SW 1271 (cell line): ENCODE measurements around the gene FOXI1.
"Not testable (repeated sequence)": the region's sequence is repeated elsewhere in the genome, so short reads cannot be mapped to it uniquely, and the experiment has no call there.

Experiments
- DNase-seq, 2 experiments: peaks; one replicate each; lab custom pipeline; 2025; lab: John Stamatoyannopoulos, UW

The FOXI1 gene

DNA sequence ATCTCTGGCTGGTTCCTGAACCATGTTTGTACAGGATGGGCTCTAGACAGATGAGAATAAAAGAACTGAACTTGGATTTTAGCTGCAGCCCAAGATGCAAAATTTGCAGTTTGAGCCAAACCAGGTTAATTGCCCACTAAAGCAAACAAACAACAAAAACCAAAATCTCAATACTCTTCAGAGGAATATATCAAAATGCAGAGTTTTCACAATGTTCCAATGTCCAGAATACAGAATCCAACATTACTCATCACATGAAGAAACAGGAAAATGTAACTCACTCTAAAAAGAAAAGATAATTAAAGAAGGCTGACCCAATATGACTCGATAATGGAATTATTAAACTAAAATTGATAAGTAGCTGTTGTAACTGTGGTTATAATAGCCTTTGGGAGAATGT is 20.4 kb downstream of the FOXI1 start:
- no peak for DNase-seq

- DNase-seq: no peak
Measured at GRCh38 chr5:170126626-170127025, 20.9 kb downstream of the FOXI1 start.

- DNase-seq: no peak
Measured at GRCh38 chr5:170131235-170131634, 25.5 kb downstream of the FOXI1 start.

GRCh38 chr5:170132269-170132975 is 26.7 kb downstream of the FOXI1 start:
- peak in 1 of 2 experiments; percentile 71 for DNase-seq

DNA sequence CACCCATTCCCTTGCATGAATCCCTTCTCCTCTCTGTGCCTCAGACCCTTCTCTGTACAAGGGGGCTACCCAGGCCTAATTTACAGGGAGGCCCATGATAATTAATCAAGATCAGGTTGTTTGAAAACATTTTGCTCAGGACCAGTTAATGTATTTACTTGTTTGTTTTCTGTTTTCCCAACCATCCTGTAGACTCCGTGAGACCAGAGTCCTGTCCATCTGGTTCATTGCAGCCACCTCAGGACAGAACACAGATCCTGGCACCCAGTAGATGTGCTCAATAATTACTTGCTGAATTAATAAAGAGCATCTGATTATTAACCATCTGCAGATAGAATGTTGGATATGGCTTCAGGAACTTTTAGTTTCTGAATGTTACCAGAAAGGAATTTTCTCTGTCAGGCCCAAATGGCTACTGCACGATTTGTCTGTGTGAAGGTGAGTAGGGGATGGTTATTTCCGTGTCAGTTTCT is 27.3 kb downstream of the FOXI1 start:
- DNase-seq: no peak

- DNase-seq: no peak
Measured at GRCh38 chr5:170135796-170136490, 30.2 kb downstream of the FOXI1 start.

GRCh38 chr5:170136506-170136905 is 30.8 kb downstream of the FOXI1 start:
- DNase-seq: no peak

DNA sequence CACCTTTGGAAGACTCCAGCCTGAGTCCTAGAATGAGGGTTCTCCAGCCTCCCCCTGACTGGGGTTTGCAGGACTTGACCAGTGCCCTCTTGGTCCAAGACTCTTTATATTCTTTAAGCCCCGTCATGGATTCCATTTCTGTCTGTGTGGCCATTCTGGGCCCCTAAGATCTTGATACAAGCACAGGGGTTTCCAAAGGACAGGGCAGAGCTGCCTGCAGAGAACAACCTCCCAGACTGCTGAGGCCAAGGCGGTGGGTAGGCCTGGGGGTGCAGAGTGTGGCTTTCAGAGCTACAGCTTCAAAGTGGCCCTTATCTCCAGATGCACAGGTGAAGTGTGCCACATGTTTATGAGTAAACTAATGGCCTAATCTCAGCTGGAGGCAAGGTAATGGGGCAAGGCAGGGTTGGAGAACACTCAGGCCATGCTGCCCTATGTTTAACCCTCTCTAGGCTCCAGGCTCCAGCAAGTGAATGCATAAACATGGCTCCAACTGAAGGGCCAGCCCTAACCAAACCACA is 32.1 kb downstream of the FOXI1 start:
- DNase-seq: no peak

GRCh38 chr5:170138273-170138672 is 32.6 kb downstream of the FOXI1 start:
- DNase-seq: no peak

GRCh38 chr5:170139786-170140335 is 34.2 kb downstream of the FOXI1 start:
- DNase-seq: no peak

DNA sequence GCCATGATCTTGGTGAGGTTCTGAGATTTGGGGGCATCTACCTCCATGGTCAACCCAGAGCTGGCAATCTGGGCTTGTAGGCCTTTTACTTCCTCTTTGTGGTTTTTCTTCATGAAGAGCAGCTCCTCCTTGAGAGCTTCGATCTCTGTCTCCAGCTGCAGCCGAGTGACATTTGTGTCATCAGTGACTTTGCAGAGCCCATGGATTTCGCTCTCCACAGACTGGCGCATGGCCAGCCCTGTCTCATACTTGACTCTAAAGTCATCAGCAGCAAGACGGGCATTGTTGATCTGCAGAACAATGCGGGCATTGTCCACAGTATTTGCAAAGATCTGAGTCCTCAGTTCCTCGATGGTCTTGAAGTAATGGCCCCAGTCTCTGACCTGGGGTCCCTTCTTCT is 35.5 kb downstream of the FOXI1 start:
- not testable (repeated sequence) for DNase-seq

DNA sequence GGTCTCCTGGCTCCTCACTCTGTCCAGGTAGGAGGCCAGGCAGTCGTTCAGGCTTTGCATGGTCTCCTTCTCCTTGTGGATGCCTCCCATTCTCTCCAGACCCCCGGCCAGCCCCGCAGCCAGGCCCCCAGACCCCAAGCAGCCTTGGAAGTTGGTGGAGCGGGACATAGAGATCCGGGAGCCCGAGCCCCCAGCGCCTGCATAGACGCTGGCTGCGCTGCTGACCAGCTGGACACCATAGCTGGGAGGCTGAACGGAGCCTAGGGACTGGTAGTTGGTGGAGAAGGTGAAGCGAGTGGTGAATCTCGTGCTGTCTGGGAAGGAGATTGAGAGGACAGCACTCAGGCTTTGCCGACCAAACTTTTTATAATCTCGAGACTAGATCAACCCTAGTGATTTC is 35.9 kb downstream of the FOXI1 start:
- no peak for DNase-seq

DNA sequence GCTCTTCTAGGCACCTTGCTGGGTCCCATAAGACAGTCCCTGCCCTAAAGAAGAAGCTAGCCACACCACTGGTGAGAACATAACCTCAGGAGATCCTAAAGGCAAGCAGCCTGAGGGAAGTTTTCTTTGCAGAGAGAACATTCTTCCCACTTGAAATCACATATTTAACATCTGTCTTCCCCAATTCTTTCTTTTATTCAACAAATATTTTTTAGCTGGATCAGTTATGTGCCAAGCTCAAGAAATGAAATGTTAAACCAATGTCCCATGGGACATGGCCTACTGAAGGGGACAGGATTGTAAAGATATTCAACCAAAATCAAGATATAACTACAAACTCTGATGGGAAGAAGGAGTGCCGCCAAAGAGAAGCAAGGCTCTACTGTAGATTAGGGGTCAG is 36.5 kb downstream of the FOXI1 start:
- no peak for DNase-seq

GRCh38 chr5:170143091-170143490 is 37.4 kb downstream of the FOXI1 start:
- no peak for DNase-seq

- DNase-seq: no peak
Measured at GRCh38 chr5:170143710-170144109, 38.0 kb downstream of the FOXI1 start.

DNA sequence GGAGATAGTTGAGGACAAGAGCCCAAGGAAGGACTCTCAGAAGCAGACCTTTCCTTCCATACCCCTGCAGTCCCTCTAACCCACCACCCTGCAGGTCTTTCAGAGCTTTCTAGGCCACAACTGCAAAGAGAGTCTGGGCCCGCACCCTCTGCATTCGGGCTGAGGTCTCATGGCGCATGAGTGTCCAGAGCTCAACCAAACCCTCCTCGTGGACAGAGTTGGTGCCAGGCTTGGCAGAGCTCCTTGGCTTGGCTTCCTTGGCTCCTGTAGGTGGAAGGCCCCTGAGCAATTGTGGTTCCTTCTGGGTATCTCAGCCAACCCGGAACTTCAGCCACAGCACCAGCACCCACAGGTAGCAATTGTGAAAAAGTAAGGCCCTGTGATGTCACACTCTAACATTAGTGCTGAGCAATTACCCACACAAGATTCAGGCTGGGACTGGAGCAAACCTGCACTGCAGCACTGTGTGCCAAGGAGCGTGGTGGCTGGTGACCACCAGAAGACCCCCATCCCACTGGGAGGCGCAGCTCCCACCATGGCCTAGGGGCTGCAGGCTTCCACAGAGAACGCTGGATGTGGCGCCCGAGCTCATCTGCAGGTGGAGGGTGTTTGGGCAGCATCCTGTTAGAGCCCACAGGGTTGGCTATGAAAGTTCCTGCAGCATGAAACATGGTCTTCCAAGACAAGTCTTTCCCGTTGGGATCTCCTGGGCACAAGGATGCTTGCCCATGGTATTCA is 38.8 kb downstream of the FOXI1 start:
- DNase-seq: no peak

GRCh38 chr5:170145462-170145861 is 39.8 kb downstream of the FOXI1 start:
- DNase-seq: no peak

- DNase-seq: no peak
Measured at GRCh38 chr5:170147051-170147752, 41.5 kb downstream of the FOXI1 start.

GRCh38 chr5:170147753-170148264 is 42.1 kb downstream of the FOXI1 start:
- DNase-seq: no peak

DNA sequence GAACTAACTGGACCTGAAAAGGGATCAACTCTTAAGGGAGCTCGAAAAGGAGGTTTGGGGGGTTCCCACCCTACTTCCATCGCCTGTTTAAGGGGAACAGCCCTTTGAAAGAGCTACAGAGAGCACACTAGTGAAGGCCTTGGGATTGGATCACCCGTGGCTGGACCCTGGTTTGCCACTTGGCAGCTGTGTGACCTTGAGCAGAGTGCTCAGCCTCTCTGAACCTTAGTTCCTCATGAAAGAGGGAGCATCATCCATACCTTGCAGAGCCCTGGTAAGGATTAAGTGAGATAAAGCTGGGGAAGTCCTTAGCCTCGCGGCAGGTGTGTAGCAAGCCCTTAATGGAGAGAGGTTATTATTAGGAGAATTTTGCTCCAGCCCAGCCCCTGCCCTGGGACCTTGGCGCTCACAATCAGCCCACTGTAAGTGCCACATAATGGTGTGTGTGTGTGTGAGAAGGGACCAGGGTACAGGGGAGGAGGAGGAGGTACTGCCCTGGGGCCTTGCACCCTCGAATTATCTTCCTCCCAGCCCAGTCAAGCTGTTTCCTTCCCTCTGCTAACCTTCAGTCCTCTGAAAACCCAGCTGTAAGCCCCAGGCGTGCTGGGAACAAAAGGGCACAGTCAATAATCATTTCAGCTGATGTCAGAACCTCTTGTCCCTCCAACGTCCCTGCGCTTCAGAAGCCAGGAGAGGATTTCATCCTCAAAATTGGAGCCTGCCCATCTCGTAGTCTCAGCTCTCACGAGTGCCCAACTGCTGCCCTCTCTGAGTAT is 42.9 kb downstream of the FOXI1 start:
- DNase-seq: no peak

DNA sequence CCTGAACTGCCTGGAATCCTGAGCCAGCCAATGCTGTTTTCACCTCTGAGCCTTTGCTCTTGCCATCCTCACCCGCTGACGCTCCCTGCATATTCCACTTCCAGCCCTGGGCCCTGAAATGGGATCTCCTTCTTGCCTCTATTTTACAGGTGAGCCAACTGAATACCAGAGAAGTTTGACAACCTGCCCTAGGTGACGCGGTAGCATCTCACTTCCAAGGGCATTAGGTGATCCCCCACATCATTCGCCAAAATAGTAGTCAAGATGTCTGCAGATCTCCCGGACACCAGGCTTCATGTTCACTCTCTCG is 43.5 kb downstream of the FOXI1 start:
- DNase-seq: no peak
